Kidney epithelial cell (primary cell): ENCODE data around the gene THBS2. TPM values are rescaled to one million over a fixed set of nuclear protein-coding genes. Genes with fewer than 3 reads are reported as not detected.

ENCODE experiments used
- DNase-seq: peaks from one replicate; pipeline ENCODE4 v3.0.0-alpha.2; 2010; ENCODE audit warnings: low read depth
- H3K27me3 ChIP-seq: 2 replicates; pipeline ENCODE4 v1.6.0; 2011; ENCODE audit warnings: low read length; ENCODE audit not compliant: control insufficient read depth, insufficient read depth
- H3K36me3 ChIP-seq: 2 replicates; pipeline ENCODE4 v1.5.1; 2011; ENCODE audit warnings: low read length; ENCODE audit not compliant: control insufficient read depth, insufficient read depth
- H3K4me3 ChIP-seq: 2 replicates; pipeline ENCODE4 v1.5.1; 2011; ENCODE audit warnings: low read depth, mild to moderate bottlenecking, control low read depth, low read length
- CTCF ChIP-seq: IDR thresholded peaks from 2 replicates; pipeline ENCODE4 v1.5.1; 2011; ENCODE audit warnings: mild to moderate bottlenecking, moderate library complexity, low read length, control low read depth, inconsistent platforms; ENCODE audit not compliant: insufficient read depth, poor library complexity, severe bottlenecking
- total RNA-seq: library from RNA; depleted of rRNA; stranded (reverse); fragments of >200 nt; gene quantifications from 2 replicates; pipeline ENCODE4 v1.2.3, GENCODE V29; 2015

THBS2 gene
- total RNA-seq, 1 donor from 2014 or later: 21.9 TPM

GRCh38 chr6:169190144-169190584 lies 63.5 kb downstream of the THBS2 start:
- no peaks in the 10 kb centered on the region for H3K36me3 ChIP-seq
- no peaks in the 10 kb centered on the region for H3K27me3 ChIP-seq
- no peak for TF ChIP-seq CTCF
- H3K4me3 ChIP-seq: no peak overlapping the region
- no peak for DNase-seq

GRCh38 chr6:169189686-169190085 lies 64.0 kb downstream of the THBS2 start:
- no peak overlapping the region for H3K4me3 ChIP-seq
- no peaks in the 10 kb centered on the region for H3K27me3 ChIP-seq
- DNase-seq: no peak
- H3K36me3 ChIP-seq: no peaks in the 10 kb centered on the region
- TF ChIP-seq CTCF: no peak

- DNase-seq: no peak
Measured at GRCh38 chr6:169189182-169189581, 64.5 kb downstream of the THBS2 start.

GRCh38 chr6:169188475-169188874 lies 65.2 kb downstream of the THBS2 start:
- TF ChIP-seq CTCF: no peak
- no peak overlapping the region for H3K4me3 ChIP-seq
- H3K36me3 ChIP-seq: no peaks in the 10 kb centered on the region
- DNase-seq: peak; percentile 77
- no peaks in the 10 kb centered on the region for H3K27me3 ChIP-seq

More at GRCh38 chr6:169189182-169189581, 64.5 kb downstream of the THBS2 start:
- H3K27me3 ChIP-seq: no peaks in the 10 kb centered on the region
- TF ChIP-seq CTCF: no peak
- no peak overlapping the region for H3K4me3 ChIP-seq
- H3K36me3 ChIP-seq: no peaks in the 10 kb centered on the region

GRCh38 chr6:169188051-169188470 lies 65.6 kb downstream of the THBS2 start:
- no peak for TF ChIP-seq CTCF
- Histone ChIP-seq H3K4me3 (no peak overlapping the region), H3K36me3 (no peaks in the 10 kb centered on the region), H3K27me3 (no peaks in the 10 kb centered on the region)
- no peak for DNase-seq

GRCh38 chr6:169186496-169187169 lies 67.0 kb downstream of the THBS2 start:
- TF ChIP-seq CTCF: no peak
- no peak for DNase-seq

More at GRCh38 chr6:169186496-169187169, 67.0 kb downstream of the THBS2 start:
- Histone ChIP-seq H3K36me3 (no peaks in the 10 kb centered on the region), H3K27me3 (no peaks in the 10 kb centered on the region), H3K4me3 (no peak overlapping the region)
